Measurements from ENCODE around the gene KCND2. TPM values are rescaled to one million over a fixed set of nuclear protein-coding genes. Genes with fewer than 3 reads are reported as not detected.

KCND2 gene
- total RNA-seq, 4 donors from 2014 or later, result 0.96 to 3.8 (median 1.7) TPM

- DNase-seq (ENCODE audit: low spot score) (no peak), ATAC-seq (ENCODE audit: low FRiP score) (no peak)
- TF ChIP-seq CTCF (IDR thresholded peaks at IDR 0.05), result no peak
These were observed 520.4 kb downstream of the KCND2 start for GRCh38 chr7:120793213-120793936.

DNA sequence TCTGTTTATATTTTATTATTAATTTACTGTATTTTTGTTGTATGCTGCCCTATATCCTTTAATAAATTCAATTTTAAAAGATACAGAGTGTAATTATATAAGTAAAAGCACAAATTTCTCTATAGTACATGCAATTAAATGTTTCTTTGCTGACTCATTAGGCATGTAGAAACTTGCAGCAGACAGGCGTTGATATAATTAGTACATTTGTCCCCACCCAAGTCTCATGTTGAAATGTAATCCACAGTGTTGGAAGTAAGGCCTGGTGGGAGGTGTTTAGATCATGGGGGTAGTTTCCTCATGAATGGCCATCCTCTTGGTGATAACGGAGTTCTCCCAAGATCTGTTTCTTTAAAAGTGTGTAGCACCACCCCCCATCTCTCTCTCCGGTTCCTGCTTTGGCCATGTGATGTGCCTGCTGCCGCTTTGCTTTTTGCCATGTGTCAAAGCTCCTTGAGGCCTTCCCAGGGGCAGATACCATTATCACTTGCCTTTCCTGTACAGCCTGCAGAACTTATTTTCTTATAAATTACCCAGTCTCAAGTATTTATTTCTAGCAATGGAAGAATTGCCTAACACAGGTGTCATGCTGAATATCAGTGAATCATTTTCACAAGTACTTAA is 521.2 kb downstream of the KCND2 start:
- ATAC-seq (ENCODE audit: low FRiP score), result no peak
- TF ChIP-seq CTCF (IDR thresholded peaks at IDR 0.05), result no peak

DNA sequence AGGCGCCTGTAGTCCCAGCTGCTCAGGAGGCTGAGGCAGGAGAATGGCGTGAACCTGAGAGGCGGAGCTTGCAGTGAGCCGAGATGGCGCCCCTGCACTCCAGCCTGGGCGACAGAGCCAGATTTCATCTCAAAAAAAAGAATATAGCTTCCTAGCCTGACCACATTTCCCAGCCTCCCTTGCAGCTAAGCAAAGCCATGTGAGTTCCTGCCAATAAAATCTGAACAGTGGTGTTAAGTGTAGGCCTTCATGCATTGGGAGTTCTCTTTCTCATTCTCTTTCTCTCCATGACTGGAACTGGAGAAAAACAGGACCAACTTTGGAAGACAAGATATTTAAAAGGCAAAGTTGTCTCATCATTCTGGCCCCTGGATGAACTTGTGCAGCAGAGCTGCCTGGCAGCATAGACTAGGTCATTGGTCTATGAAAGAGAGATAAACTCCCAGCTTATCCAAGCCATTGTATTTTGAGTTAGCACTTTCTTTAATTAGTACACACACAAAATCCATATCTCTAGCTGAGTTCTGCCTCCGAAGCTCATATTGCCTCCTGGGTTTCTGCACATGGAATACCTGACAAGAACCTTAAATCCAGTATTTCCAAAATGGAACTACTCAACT is 524.2 kb downstream of the KCND2 start:
- no peak for TF ChIP-seq CTCF (IDR thresholded peaks at IDR 0.05)
- DNase-seq (ENCODE audit: low spot score), result no peak
- ATAC-seq (ENCODE audit: low FRiP score), result no peak

More for the DNA sequence above, 521.2 kb downstream of the KCND2 start:
- DNase-seq (ENCODE audit: low spot score), result no peak

DNA sequence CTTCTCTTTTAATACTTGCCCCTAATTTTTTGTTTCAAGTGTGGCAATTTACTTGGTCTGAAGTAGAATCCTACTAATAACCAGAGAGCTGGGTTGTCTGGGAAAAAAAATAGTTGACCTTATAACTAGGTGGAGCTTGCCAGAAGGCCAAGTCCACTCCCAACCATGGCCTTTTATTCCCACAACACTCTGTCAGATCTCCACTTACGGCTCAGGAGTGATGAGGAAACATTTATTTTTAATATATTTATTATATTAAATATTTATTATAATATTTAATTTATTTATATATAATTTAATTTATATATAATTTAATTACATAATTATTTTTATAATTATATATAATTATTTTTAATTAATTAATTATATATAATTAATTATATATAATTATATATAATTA is 526.2 kb downstream of the KCND2 start:
- no peak for ATAC-seq (ENCODE audit: low FRiP score)
- TF ChIP-seq CTCF (IDR thresholded peaks at IDR 0.05), result no peak
- no peak for DNase-seq (ENCODE audit: low spot score)

Small RNA genes within 50 kb of the gene (small RNA-seq; reads per million reads assigned to genes)
- gene RNU6-581P, result not detected
